ENCODE measurements around the gene GSTO2. TPM values are rescaled to one million over a fixed set of nuclear protein-coding genes. Genes with fewer than 3 reads are reported as not detected.
"Not testable (repeated sequence)": the region's sequence is repeated elsewhere in the genome, so short reads cannot be mapped to it uniquely, and the experiment has no call there.

Gene GSTO2
- total and polyA plus RNA-seq, 8 donors: 9.5 to 33.6 (median 29.1) TPM

GRCh38 chr10:104240078-104240477 is 28.9 kb upstream of the GSTO2 start:
- DNase-seq (no peak), ATAC-seq (no peak)
- intact Hi-C loops (cut with DNase I): no loop called here
- Histone ChIP-seq H3K27me3 (no peaks in the 10 kb centered on the region), H3K4me3 (no peak overlapping the region), H3K27ac (no peak overlapping the region), H3K36me3 (no peaks in the 10 kb centered on the region), H3K4me1 (no peaks in the 10 kb centered on the region), H3K9me3 (peaks cover 0 to 4% of the 10 kb centered on the region in 2 donors)
- no peak for TF ChIP-seq CTCF (IDR thresholded peaks at IDR 0.05)

GRCh38 chr10:104242545-104242944 is 26.4 kb upstream of the GSTO2 start:
- intact Hi-C loops (cut with DNase I): no loop called here
- Histone ChIP-seq H3K4me1 (peaks cover 0 to 13% of the 10 kb centered on the region in 2 donors), H3K27ac (no peak overlapping the region), H3K27me3 (no peaks in the 10 kb centered on the region), H3K36me3 (no peaks in the 10 kb centered on the region), H3K4me3 (no peak overlapping the region), H3K9me3 (no peaks in the 10 kb centered on the region)
- no peak for TF ChIP-seq CTCF (IDR thresholded peaks at IDR 0.05)
- DNase-seq: no peak
- ATAC-seq: no peak

GRCh38 chr10:104243009-104243408 is 26.0 kb upstream of the GSTO2 start:
- H3K4me3 ChIP-seq; H3K9me3 ChIP-seq; H3K36me3 ChIP-seq; H3K27ac ChIP-seq; H3K27me3 ChIP-seq; intact Hi-C loops (cut with DNase I); ATAC-seq; DNase-seq: not testable (repeated sequence)
- H3K4me1 ChIP-seq: peaks cover 0 to 13% of the 10 kb centered on the region in 2 donors

- peaks cover 0 to 13% of the 10 kb centered on the region in 2 donors for H3K4me1 ChIP-seq
- ATAC-seq (no peak), DNase-seq (peak in 1 of 4 donors; percentile 21)
- no peaks in the 10 kb centered on the region for H3K27me3 ChIP-seq
- no peaks in the 10 kb centered on the region for H3K9me3 ChIP-seq
- intact Hi-C loops (cut with DNase I): no loop called here
- H3K36me3 ChIP-seq: no peaks in the 10 kb centered on the region
- no peak overlapping the region for H3K4me3 ChIP-seq
- no peak for TF ChIP-seq CTCF (IDR thresholded peaks at IDR 0.05)
- no peak overlapping the region for H3K27ac ChIP-seq
These were observed 25.5 kb upstream of the GSTO2 start for GRCh38 chr10:104243512-104243911.

GRCh38 chr10:104245066-104245632 is 23.8 kb upstream of the GSTO2 start:
- H3K9me3 ChIP-seq: no peaks in the 10 kb centered on the region
- DNase-seq (peak in 1 of 4 donors; percentile 76), ATAC-seq (no peak)
- H3K4me3 ChIP-seq: no peak overlapping the region
- H3K27me3 ChIP-seq: no peaks in the 10 kb centered on the region
- no peaks in the 10 kb centered on the region for H3K36me3 ChIP-seq
- H3K27ac ChIP-seq: no peak overlapping the region
- no peak for TF ChIP-seq CTCF (IDR thresholded peaks at IDR 0.05)
- H3K4me1 ChIP-seq: peaks cover 0 to 13% of the 10 kb centered on the region in 2 donors
- intact Hi-C loops (cut with DNase I): no loop called here

- ATAC-seq (peak; percentile 90), DNase-seq (no peak)
- no peaks in the 10 kb centered on the region for H3K27me3 ChIP-seq
- TF ChIP-seq CTCF (IDR thresholded peaks at IDR 0.05): no peak
- H3K4me1 ChIP-seq: peaks cover 0 to 13% of the 10 kb centered on the region in 2 donors
- peak overlapping the region in 1 of 2 donors; percentile 13 for H3K4me3 ChIP-seq
- intact Hi-C loops (cut with DNase I): no loop called here
- H3K9me3 ChIP-seq: no peaks in the 10 kb centered on the region
- H3K36me3 ChIP-seq: no peaks in the 10 kb centered on the region
- H3K27ac ChIP-seq: peak overlapping the region; percentile 46 to 86
These were observed 22.0 kb upstream of the GSTO2 start for GRCh38 chr10:104246976-104247375.

Data from left lung (tissue), 10 donors.